ENCODE results near the gene DESI2.
A peak's percentile ranks its signal among the peaks of the same experiment; 100 is the strongest.
"Not testable (repeated sequence)": the region's sequence is repeated elsewhere in the genome, so short reads cannot be mapped to it uniquely, and the experiment has no call there.

The DESI2 gene

DNA sequence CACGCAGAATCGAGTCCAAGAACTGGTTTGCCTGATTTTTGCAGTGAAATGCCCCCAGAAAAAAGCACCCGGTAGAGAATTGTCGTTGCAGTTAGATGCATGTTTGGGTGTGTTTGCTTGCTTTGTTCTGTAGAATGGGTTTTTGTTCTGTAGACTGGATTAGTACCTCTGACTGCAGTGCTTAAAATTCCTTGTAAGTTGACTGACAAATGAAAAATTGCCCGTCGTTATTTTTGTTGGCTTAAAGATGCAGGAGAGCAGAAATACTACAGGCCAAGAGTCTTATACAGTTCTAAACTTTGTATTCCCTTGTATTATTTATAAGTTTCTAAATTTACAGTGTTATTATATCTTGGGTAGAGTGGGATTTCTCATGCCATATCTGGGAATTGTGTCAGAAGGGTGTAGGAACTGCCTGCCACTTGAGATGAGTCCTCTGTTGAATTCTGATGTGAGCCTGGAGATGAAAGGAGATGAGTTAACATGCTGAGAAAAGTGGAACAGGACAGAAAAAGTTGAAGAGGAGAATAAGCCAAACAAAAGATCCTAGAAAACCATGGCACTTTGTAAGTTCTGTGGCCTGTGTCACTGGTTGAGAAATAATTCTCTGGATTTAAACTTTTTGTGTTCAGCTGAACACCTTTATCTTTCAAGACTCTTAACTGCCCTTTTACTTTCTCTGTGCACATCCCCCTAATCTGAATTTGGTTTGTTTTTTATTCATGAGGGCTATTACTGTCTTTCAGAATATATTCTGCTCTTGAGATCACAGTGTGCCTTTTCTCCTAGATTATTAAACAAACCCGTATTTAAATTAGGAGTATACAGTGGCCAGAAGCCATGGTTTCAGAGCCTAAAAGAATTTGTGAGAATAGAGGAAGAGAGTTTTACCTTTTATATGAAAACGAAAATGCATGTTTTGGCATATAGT, 1.4 kb downstream of the DESI2 start:
- H3K27me3 ChIP-seq (ENCODE audit: control insufficient read depth in 1 of 2, insufficient read depth in 2 of 2, low read length in 2 of 2): no peaks in the 10 kb centered on the region
- peaks cover 5% of the 10 kb centered on the region for H3K4me1 ChIP-seq (ENCODE audit: control insufficient read depth, insufficient read depth, low read length)
- peaks cover 0 to under 1% of the 10 kb centered on the region in 2 donors for H3K36me3 ChIP-seq (ENCODE audit: control insufficient read depth in 2 of 2, insufficient read depth in 2 of 2, low read length in 2 of 2)
- H3K9me3 ChIP-seq (ENCODE audit: control insufficient read depth in 2 of 2, low read length in 2 of 2): no peaks in the 10 kb centered on the region
- H3K27ac ChIP-seq (ENCODE audit: low read length): no peak overlapping the region
- H3K4me3 ChIP-seq (ENCODE audit: low read length in 2 of 2): peak overlapping the region; percentile 82 to 93
- H3K9ac ChIP-seq (ENCODE audit: low read length in 2 of 2): peak overlapping the region; percentile 83 to 91

DNA sequence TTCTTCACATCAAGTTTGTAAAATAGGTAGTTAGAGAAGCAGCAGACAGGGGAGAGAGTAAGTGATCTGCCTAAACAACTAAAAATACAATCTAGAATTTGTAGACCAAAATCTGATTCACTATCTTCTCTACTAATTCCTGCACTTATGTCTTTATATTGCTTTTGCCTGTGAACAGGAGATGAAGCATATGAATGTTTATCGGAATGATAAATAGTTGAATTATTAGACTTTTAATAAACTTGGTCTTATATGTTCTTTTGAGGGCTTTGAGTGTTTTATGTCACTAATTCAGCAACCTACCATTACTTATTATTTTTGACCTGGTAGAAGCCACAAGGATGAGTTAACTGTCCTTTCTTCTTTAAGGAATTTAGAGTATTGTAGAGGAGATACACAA, 2.3 kb downstream of the DESI2 start:
- no peaks in the 10 kb centered on the region for H3K27me3 ChIP-seq (ENCODE audit: control insufficient read depth in 1 of 2, insufficient read depth in 2 of 2, low read length in 2 of 2)
- H3K27ac ChIP-seq (ENCODE audit: low read length): no peak overlapping the region
- H3K4me3 ChIP-seq (ENCODE audit: low read length in 2 of 2): no peak overlapping the region
- peaks cover 5% of the 10 kb centered on the region for H3K4me1 ChIP-seq (ENCODE audit: control insufficient read depth, insufficient read depth, low read length)
- no peaks in the 10 kb centered on the region for H3K9me3 ChIP-seq (ENCODE audit: control insufficient read depth in 2 of 2, low read length in 2 of 2)
- peaks cover 0 to 3% of the 10 kb centered on the region in 2 donors for H3K36me3 ChIP-seq (ENCODE audit: control insufficient read depth in 2 of 2, insufficient read depth in 2 of 2, low read length in 2 of 2)
- H3K9ac ChIP-seq (ENCODE audit: low read length in 2 of 2): no peak overlapping the region

DNA sequence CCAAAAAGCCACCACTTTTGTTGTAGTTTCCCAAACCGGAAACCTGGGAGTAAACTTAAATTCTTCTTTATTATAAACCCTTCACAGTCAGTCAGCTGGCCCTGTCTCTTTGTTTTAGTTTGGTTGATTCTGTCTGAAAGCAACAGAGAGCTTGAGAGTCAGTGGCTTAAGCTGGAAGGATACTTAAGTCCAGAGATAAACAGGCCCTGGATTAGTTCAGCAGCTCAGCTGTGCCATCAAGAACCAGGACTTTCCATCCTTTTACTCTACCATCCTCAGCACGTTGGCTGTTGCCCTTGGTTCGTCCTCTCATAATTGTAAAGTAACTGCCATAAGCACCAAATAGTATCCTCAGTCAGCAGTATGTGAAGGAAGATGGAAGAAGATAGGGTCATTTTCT, 4.5 kb downstream of the DESI2 start:
- no peaks in the 10 kb centered on the region for H3K9me3 ChIP-seq (ENCODE audit: control insufficient read depth in 2 of 2, low read length in 2 of 2)
- no peak overlapping the region for H3K9ac ChIP-seq (ENCODE audit: low read length in 2 of 2)
- H3K4me1 ChIP-seq (ENCODE audit: control insufficient read depth, insufficient read depth, low read length): peaks cover under 1% of the 10 kb centered on the region
- H3K27me3 ChIP-seq (ENCODE audit: control insufficient read depth in 1 of 2, insufficient read depth in 2 of 2, low read length in 2 of 2): no peaks in the 10 kb centered on the region
- peaks cover 0 to 3% of the 10 kb centered on the region in 2 donors for H3K36me3 ChIP-seq (ENCODE audit: control insufficient read depth in 2 of 2, insufficient read depth in 2 of 2, low read length in 2 of 2)
- no peak overlapping the region for H3K27ac ChIP-seq (ENCODE audit: low read length)
- no peak overlapping the region for H3K4me3 ChIP-seq (ENCODE audit: low read length in 2 of 2)

DNA sequence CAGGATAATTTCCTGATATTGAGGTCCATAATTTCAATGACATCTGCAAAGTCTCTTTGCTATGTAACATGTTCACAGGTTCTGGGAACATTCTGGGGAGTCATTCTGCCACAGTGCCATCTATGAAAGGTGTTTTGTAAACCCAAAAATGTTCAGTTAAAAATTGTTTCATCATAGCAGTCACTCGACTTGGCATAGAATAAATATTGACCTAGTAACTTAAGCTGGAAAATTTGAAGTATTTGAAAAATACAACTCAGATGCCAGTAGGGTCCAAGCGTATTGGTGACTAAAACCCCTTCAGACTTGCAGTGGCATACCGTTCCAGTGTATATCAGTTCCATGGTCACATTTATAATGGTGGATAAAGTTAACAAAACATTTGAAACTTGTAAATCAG, 6.8 kb downstream of the DESI2 start:
- no peak overlapping the region for H3K9ac ChIP-seq (ENCODE audit: low read length in 2 of 2)
- no peaks in the 10 kb centered on the region for H3K27me3 ChIP-seq (ENCODE audit: control insufficient read depth in 1 of 2, insufficient read depth in 2 of 2, low read length in 2 of 2)
- no peak overlapping the region for H3K27ac ChIP-seq (ENCODE audit: low read length)
- H3K4me1 ChIP-seq (ENCODE audit: control insufficient read depth, insufficient read depth, low read length): no peaks in the 10 kb centered on the region
- H3K9me3 ChIP-seq (ENCODE audit: control insufficient read depth in 2 of 2, low read length in 2 of 2): no peaks in the 10 kb centered on the region
- H3K36me3 ChIP-seq (ENCODE audit: control insufficient read depth in 2 of 2, insufficient read depth in 2 of 2, low read length in 2 of 2): peaks cover 0 to 3% of the 10 kb centered on the region in 2 donors
- no peak overlapping the region for H3K4me3 ChIP-seq (ENCODE audit: low read length in 2 of 2)

DNA sequence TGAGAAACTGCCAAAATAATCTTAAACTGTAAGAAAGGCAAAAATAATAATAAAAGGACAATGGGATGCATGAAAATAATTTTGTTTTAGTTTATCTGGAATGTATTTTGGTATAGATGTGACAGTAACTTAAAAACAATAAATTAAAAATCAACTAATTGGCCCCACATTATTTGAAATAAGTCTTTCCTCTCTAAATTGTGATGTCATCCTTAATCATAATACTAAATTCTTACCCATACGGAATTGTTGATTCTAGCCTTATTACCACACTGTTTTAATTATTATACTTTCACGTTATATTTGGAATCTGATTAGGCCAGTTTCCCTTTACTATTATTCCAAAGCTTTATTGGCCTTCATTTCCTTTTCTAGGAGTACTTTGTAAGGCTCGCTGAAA, 7.7 kb downstream of the DESI2 start:
- no peaks in the 10 kb centered on the region for H3K9me3 ChIP-seq (ENCODE audit: control insufficient read depth in 2 of 2, low read length in 2 of 2)
- H3K4me3 ChIP-seq (ENCODE audit: low read length in 2 of 2): no peak overlapping the region
- no peak overlapping the region for H3K9ac ChIP-seq (ENCODE audit: low read length in 2 of 2)
- H3K4me1 ChIP-seq (ENCODE audit: control insufficient read depth, insufficient read depth, low read length): no peaks in the 10 kb centered on the region
- no peak overlapping the region for H3K27ac ChIP-seq (ENCODE audit: low read length)
- H3K36me3 ChIP-seq (ENCODE audit: control insufficient read depth in 2 of 2, insufficient read depth in 2 of 2, low read length in 2 of 2): peaks cover 0 to 3% of the 10 kb centered on the region in 2 donors
- H3K27me3 ChIP-seq (ENCODE audit: control insufficient read depth in 1 of 2, insufficient read depth in 2 of 2, low read length in 2 of 2): no peaks in the 10 kb centered on the region

DNA sequence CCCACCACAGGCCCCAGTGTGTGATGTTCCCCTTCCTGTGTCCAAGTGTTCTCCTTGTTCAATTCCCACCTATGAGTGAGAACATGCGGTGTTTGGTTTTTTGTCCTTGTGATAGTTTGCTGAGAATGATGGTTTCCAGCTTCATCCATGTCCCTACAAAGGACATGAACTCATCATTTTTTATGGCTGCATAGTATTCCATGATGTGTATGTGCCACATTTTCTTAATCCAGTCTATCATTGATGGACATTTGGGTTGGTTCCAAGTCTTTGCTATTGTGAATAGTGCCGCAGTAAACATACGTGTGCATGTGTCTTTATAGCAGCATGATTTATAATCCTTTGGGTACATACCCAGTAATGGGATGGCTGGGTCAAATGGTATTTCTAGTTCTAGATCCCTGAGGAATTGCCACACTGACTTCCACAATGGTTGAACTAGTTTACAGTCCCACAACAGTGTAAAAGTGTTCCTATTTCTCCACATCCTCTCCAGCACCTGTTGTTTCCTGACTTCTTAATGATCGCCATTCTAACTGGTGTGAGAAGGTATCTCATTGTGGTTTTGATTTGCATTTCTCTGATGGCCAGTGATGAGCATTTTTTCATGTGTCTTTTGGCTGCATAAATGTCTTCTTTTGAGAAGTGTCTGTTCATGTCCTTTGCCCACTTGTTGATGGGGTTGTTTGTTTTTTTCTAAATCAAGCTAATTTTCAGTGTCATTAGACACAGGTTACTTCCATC, 8.8 kb downstream of the DESI2 start:
- not testable (repeated sequence) for H3K27ac ChIP-seq (ENCODE audit: low read length); H3K36me3 ChIP-seq (ENCODE audit: control insufficient read depth in 2 of 2, insufficient read depth in 2 of 2, low read length in 2 of 2); H3K4me3 ChIP-seq (ENCODE audit: low read length in 2 of 2); H3K9me3 ChIP-seq (ENCODE audit: control insufficient read depth in 2 of 2, low read length in 2 of 2); H3K27me3 ChIP-seq (ENCODE audit: control insufficient read depth in 1 of 2, insufficient read depth in 2 of 2, low read length in 2 of 2); H3K4me1 ChIP-seq (ENCODE audit: control insufficient read depth, insufficient read depth, low read length); H3K9ac ChIP-seq (ENCODE audit: low read length in 2 of 2)

DNA sequence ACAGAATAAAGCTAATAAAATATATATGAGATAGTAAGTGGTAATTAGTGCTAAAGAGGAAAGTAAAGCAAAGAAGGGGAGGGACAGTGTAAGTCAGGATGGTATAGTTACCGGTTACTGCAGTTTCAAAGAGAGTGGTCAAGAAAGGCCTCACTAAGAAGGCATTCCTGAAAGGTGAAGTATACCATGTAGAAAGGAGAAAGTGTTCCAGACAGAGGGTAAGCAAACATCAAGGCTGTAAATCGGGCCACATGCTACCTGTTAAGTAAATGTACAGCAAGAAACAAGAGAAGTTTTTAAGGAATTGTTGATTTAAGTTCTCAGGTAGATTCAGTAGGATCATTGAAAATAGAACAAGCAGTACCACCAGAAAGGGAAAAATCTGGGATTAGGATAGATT, 9.7 kb downstream of the DESI2 start:
- no peak overlapping the region for H3K4me3 ChIP-seq (ENCODE audit: low read length in 2 of 2)
- no peaks in the 10 kb centered on the region for H3K4me1 ChIP-seq (ENCODE audit: control insufficient read depth, insufficient read depth, low read length)
- no peaks in the 10 kb centered on the region for H3K27me3 ChIP-seq (ENCODE audit: control insufficient read depth in 1 of 2, insufficient read depth in 2 of 2, low read length in 2 of 2)
- H3K9ac ChIP-seq (ENCODE audit: low read length in 2 of 2): no peak overlapping the region
- peaks cover 0 to 3% of the 10 kb centered on the region in 2 donors for H3K36me3 ChIP-seq (ENCODE audit: control insufficient read depth in 2 of 2, insufficient read depth in 2 of 2, low read length in 2 of 2)
- no peaks in the 10 kb centered on the region for H3K9me3 ChIP-seq (ENCODE audit: control insufficient read depth in 2 of 2, low read length in 2 of 2)
- H3K27ac ChIP-seq (ENCODE audit: low read length): no peak overlapping the region

DNA sequence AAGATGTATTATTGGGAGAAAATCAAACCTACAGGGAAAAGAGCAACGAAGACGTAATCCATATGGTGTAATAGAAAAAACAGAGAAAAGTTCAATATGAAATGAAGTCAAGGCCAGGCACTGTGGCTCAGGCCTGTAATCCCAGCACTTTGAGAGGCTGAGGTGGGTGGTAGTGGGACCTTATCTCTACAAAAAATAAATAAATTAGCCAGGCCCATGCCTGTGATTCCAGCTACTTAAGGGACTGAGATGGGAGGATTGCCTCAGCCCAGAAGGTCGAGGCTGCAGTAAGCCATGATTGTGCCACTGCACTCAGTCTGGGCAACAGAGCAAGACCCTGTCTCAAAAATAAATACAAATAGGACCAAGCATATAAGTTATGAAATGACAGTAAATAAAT, 11.4 kb downstream of the DESI2 start:
- no peaks in the 10 kb centered on the region for H3K4me1 ChIP-seq (ENCODE audit: control insufficient read depth, insufficient read depth, low read length)
- H3K27me3 ChIP-seq (ENCODE audit: control insufficient read depth in 1 of 2, insufficient read depth in 2 of 2, low read length in 2 of 2): no peaks in the 10 kb centered on the region
- peaks cover 0 to 2% of the 10 kb centered on the region in 2 donors for H3K36me3 ChIP-seq (ENCODE audit: control insufficient read depth in 2 of 2, insufficient read depth in 2 of 2, low read length in 2 of 2)
- no peaks in the 10 kb centered on the region for H3K9me3 ChIP-seq (ENCODE audit: control insufficient read depth in 2 of 2, low read length in 2 of 2)
- H3K27ac ChIP-seq (ENCODE audit: low read length): no peak overlapping the region
- no peak overlapping the region for H3K9ac ChIP-seq (ENCODE audit: low read length in 2 of 2)
- H3K4me3 ChIP-seq (ENCODE audit: low read length in 2 of 2): no peak overlapping the region

DNA sequence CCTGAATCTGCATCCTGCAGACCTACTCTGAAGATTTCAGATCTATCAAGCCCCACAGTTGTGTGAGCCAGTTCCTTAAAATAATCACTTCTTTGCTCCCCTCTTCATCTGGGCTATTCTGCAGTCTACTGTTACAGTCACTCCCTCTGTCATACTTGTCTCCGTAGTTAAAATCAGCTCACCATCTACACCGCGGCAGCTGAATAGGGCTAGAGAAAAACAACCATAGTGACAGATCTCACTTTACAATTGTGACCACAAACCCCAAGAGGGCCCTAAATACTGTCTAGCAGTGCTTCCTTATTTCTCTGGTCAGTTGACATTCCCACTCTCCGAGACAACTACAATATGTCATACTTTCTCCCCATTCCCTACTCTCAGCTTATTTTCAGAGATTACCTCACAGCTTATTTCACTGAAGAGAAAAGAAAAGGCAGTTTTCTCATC, 12.9 kb downstream of the DESI2 start:
- Histone ChIP-seq H3K9ac (ENCODE audit: low read length in 2 of 2) (no peak overlapping the region), H3K27ac (ENCODE audit: low read length) (no peak overlapping the region)

DNA sequence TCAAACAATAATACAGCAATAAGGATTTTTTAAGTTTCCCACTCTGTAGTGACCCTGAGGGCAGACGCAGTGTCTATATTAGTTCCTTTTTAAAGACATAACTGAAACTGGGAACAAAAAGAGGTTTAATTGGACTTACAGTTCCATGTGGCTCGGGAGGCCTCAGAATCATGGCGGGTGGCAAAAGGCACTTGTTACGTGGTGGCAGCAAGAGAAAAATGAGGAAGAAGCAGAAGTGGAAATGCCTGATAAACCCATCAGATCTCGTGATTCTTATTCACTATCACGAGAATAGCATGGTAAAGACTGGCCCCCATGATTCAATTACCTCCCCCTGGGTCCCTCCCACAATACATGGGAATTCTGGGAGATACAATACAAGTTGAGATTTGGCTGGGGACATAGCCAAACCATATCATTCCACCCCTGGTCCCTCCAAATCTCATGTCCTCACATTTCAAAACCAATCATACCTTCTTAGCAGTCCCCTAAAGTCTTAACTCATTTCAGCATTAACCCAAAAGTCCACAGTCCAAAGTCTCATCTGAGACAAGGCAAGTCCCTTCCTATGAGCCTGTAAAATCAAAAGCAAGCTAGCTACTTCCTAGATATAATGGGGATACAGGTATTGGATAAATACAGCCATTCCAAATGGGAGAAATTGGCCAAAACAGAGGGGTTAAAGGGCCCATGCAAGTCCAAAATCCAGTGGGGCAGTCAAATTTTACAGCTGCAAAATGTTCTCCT, 13.9 kb downstream of the DESI2 start:
- not testable (repeated sequence) for H3K4me1 ChIP-seq (ENCODE audit: control insufficient read depth, insufficient read depth, low read length); H3K27me3 ChIP-seq (ENCODE audit: control insufficient read depth in 1 of 2, insufficient read depth in 2 of 2, low read length in 2 of 2); H3K4me3 ChIP-seq (ENCODE audit: low read length in 2 of 2); H3K9ac ChIP-seq (ENCODE audit: low read length in 2 of 2); H3K36me3 ChIP-seq (ENCODE audit: control insufficient read depth in 2 of 2, insufficient read depth in 2 of 2, low read length in 2 of 2); H3K9me3 ChIP-seq (ENCODE audit: control insufficient read depth in 2 of 2, low read length in 2 of 2); H3K27ac ChIP-seq (ENCODE audit: low read length)

More for the DNA sequence above, 12.9 kb downstream of the DESI2 start:
- Histone ChIP-seq H3K9me3 (ENCODE audit: control insufficient read depth in 2 of 2, low read length in 2 of 2) (no peaks in the 10 kb centered on the region), H3K4me3 (ENCODE audit: low read length in 2 of 2) (no peak overlapping the region), H3K4me1 (ENCODE audit: control insufficient read depth, insufficient read depth, low read length) (no peaks in the 10 kb centered on the region), H3K36me3 (ENCODE audit: control insufficient read depth in 2 of 2, insufficient read depth in 2 of 2, low read length in 2 of 2) (no peaks in the 10 kb centered on the region), H3K27me3 (ENCODE audit: control insufficient read depth in 1 of 2, insufficient read depth in 2 of 2, low read length in 2 of 2) (no peaks in the 10 kb centered on the region)

Data from stomach smooth muscle (tissue), 2 donors.